AG09309 (cell line): ENCODE data around the gene GPBP1.

ENCODE experiments used
- DNase-seq: peaks from one replicate; pipeline ENCODE4 v3.0.0-alpha.2; 2010; ENCODE audit warnings: low read depth
- H3K4me3 ChIP-seq: 2 replicates; pipeline ENCODE4 v1.5.1; 2011; ENCODE audit warnings: mild to moderate bottlenecking, low read depth, low read length, moderate library complexity; ENCODE audit not compliant: control insufficient read depth
- TF ChIP-seq, protein P1 (sequence below): IDR thresholded peaks from 2 replicates; pipeline ENCODE4 v1.5.1; 2011; ENCODE audit warnings: mild to moderate bottlenecking, low read depth, low read length, inconsistent platforms; ENCODE audit not compliant: insufficient read depth, control insufficient read depth; ENCODE audit errors: missing control alignments

Gene GPBP1

DNA sequence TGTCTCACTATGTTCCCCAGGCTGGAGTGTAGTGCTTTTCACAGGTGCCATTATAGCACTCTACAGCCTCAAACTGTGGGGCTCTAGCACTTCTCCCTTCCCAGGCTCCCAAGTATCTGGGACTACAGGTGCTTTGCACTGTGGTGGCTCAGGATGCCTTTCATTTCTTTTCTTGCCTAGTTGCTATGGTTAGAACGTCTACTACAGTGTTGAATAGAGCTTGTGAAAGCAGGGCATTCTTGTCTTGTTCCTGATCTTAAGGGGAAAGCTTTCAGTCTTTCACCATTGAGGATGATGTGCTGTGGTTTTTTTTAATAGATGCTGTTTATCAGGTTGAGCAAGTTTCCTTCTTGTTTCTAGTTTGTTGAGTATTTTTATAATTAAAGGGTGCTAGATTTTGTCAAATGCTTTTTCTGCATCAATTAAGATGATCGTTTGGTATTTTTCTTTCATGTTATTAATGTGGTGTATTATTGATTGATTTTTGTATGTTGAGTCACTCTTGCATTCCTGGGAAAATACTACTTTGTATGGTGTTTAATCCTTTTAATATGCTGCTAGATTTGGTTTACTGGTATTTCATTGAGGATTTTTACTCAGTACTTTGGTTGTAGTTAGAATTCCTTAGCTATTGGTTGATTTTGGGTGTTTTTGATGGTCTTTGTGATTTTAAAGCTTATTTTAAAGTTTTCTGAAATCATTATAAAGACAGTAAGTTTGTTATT, 35.6 kb downstream of the GPBP1 start:
- no peak overlapping the region for H3K4me3 ChIP-seq
- DNase-seq, result no peak
- TF ChIP-seq, protein P1, sequence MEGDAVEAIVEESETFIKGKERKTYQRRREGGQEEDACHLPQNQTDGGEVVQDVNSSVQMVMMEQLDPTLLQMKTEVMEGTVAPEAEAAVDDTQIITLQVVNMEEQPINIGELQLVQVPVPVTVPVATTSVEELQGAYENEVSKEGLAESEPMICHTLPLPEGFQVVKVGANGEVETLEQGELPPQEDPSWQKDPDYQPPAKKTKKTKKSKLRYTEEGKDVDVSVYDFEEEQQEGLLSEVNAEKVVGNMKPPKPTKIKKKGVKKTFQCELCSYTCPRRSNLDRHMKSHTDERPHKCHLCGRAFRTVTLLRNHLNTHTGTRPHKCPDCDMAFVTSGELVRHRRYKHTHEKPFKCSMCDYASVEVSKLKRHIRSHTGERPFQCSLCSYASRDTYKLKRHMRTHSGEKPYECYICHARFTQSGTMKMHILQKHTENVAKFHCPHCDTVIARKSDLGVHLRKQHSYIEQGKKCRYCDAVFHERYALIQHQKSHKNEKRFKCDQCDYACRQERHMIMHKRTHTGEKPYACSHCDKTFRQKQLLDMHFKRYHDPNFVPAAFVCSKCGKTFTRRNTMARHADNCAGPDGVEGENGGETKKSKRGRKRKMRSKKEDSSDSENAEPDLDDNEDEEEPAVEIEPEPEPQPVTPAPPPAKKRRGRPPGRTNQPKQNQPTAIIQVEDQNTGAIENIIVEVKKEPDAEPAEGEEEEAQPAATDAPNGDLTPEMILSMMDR, result no peak

DNA sequence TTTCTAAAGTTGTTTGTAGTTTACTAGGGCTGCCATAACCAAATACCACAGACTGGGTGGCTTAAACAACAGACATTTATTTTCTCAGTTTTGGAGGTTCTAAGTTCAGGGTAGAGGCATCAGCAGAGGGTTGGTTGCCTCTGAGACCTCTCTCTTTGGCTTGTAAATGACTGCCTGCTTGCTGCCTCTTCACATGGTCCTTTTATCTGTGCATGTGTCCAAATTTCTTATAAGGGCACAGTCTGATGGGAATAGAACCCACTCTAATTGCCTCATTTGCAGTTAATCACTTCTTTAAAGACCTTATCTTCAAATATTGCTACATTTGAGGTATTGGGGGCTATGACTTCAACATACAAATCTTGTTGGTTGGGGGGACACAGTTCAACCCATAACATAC, 36.8 kb downstream of the GPBP1 start:
- H3K4me3 ChIP-seq, result no peak overlapping the region
- no peak for DNase-seq
- TF ChIP-seq, protein P1, result no peak

- TF ChIP-seq, protein P1, result no peak
- no peak overlapping the region for H3K4me3 ChIP-seq
Observed at GRCh38 chr5:57211039-57211438, 37.2 kb downstream of the GPBP1 start.

GRCh38 chr5:57215629-57216195, 41.9 kb downstream of the GPBP1 start:
- H3K4me3 ChIP-seq, result no peak overlapping the region
- no peak for DNase-seq
- TF ChIP-seq, protein P1, result no peak

More at GRCh38 chr5:57211039-57211438, 37.2 kb downstream of the GPBP1 start:
- no peak for DNase-seq

DNA sequence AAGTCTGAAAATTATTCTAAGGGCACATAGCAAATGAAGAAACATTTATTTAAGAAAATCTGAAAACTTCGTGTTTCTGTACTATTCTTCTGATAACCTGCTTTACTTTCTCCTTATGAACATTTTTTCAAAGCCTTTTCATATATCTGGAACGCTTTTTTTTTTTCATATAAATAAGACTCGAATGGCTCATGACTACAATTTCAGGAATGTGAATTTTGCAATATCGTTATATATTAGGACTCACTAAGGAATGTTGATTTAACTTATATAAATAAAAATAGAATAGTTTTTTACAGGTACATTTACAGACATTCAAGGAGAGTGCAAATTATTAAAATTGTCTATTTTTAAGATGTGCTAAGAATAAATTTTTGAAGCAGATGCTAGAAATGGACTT, 42.9 kb downstream of the GPBP1 start:
- TF ChIP-seq, protein P1, result no peak

GRCh38 chr5:57219386-57219785, 45.5 kb downstream of the GPBP1 start:
- TF ChIP-seq, protein P1, result no peak
- H3K4me3 ChIP-seq, result no peak overlapping the region
- no peak for DNase-seq

More for the DNA sequence above, 42.9 kb downstream of the GPBP1 start:
- no peak overlapping the region for H3K4me3 ChIP-seq
- DNase-seq, result peak; percentile 1
